22Rv1 (cell line): Measurements from ENCODE around the gene CTBP2.

Source experiments
- CTCF ChIP-seq: fragments of 450-650 bp; IDR thresholded peaks from 2 replicates; pipeline ENCODE4 v1.5.1; 2017; ENCODE audit warnings: mild to moderate bottlenecking
- ZFX ChIP-seq: fragments of 450-650 bp; IDR thresholded peaks from 2 replicates; pipeline ENCODE4 v1.6.1; 2017; ENCODE audit warnings: antibody characterized with exemption, borderline replicate concordance

GRCh38 chr10:125129076-125129458 lies 31.3 kb downstream of the CTBP2 start:
- TF ChIP-seq CTCF (no peak), ZFX (no peak)
